ENCODE results near the gene INO80C.

GRCh38 chr18:35451032-35451431 lies 46.7 kb downstream of the INO80C start:
- TF ChIP-seq CTCF (IDR thresholded peaks at IDR 0.05) (no peak), ATF2 (CRISPR knock-in tag; IDR thresholded peaks at IDR 0.05; ENCODE audit: borderline replicate concordance, low read depth) (no peak), NR3C1 (CRISPR knock-in tag; conservative IDR thresholded peaks at IDR 0.05; ENCODE audit: low read depth) (no peak), JUN (CRISPR knock-in tag; IDR thresholded peaks at IDR 0.05) (no peak), ATF1 (CRISPR knock-in tag; IDR thresholded peaks at IDR 0.05) (no peak), ZNF232 (CRISPR knock-in tag; IDR thresholded peaks at IDR 0.05) (no peak)

Data from WTC11 (cell line).